DOHH2 (cell line): ENCODE data around the gene PPP1R1B.

Experiments
- EZH2phosphoT487 ChIP-seq: fragments of 200-600 bp; sonication (generic); IDR thresholded peaks from 2 replicates; pipeline ENCODE4 v1.6.1; 2017; ENCODE audit warnings: borderline replicate concordance, mild to moderate bottlenecking, antibody characterized with exemption, low read length, moderate library complexity, mixed read lengths
- TF ChIP-seq, protein P1 (sequence below): fragments of 200-600 bp; sonication (generic); IDR thresholded peaks from one replicate; pipeline ENCODE4 v1.5.1; 2014; ENCODE audit warnings: antibody characterized with exemption, mild to moderate bottlenecking, low read depth, low read length; ENCODE audit not compliant: poor library complexity, severe bottlenecking

DNA sequence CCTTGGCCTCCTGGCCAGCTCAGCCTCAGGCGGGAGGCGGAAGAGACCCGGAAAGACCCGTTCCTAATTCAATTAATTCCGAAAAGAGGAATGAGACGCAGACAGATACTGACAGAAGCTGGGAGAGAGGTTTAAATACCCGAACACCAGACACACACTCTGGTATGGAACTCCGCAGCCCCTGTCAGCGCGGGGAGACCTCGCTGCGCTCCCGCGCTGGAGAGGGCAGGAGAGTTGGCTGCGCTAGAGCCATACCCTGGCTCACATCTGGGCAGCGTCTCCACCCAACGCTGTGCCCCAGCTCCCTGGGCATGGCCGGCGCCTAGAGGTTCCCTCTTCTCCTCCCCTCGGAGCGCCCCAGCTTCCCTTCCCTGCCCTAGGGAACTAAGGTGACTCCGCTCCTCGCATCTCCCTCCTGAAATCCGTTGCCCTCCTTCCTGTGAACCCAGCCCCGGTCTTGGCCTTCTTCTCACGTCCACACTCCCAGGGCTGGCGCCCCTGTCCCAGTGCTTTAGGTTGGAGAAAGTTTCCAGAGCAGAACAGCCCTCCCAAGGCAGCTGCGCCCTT lies 27.0 kb upstream of the PPP1R1B start:
- TF ChIP-seq, protein P1, sequence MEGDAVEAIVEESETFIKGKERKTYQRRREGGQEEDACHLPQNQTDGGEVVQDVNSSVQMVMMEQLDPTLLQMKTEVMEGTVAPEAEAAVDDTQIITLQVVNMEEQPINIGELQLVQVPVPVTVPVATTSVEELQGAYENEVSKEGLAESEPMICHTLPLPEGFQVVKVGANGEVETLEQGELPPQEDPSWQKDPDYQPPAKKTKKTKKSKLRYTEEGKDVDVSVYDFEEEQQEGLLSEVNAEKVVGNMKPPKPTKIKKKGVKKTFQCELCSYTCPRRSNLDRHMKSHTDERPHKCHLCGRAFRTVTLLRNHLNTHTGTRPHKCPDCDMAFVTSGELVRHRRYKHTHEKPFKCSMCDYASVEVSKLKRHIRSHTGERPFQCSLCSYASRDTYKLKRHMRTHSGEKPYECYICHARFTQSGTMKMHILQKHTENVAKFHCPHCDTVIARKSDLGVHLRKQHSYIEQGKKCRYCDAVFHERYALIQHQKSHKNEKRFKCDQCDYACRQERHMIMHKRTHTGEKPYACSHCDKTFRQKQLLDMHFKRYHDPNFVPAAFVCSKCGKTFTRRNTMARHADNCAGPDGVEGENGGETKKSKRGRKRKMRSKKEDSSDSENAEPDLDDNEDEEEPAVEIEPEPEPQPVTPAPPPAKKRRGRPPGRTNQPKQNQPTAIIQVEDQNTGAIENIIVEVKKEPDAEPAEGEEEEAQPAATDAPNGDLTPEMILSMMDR = no peak
- no peak; the same call in 1 of the 2 replicates for TF ChIP-seq EZH2phosphoT487
